Hepatocyte (in vitro differentiated cells): ENCODE measurements around the gene TMEM255A. TPM values are rescaled to one million over a fixed set of nuclear protein-coding genes. Genes with fewer than 3 reads are reported as not detected.

Experiments used
- DNase-seq: peaks from one replicate; pipeline ENCODE4 v3.0.0-alpha.2; 2016; ENCODE audit warnings: low spot score
- H2AFZ ChIP-seq: fragments of 200-600 bp; sonication (generic); 2 replicates; pipeline ENCODE4 v1.6.0; 2016; ENCODE audit warnings: antibody characterized with exemption, mild to moderate bottlenecking
- H3K27ac ChIP-seq: fragments of 200-600 bp; sonication (generic); 2 replicates; pipeline ENCODE4 v1.5.1; 2016; ENCODE audit warnings: mild to moderate bottlenecking
- H3K27me3 ChIP-seq: fragments of 200-600 bp; sonication (generic); 2 replicates; pipeline ENCODE4 v1.6.1; 2016
- H3K36me3 ChIP-seq: fragments of 200-600 bp; sonication (generic); replicated peaks from 2 replicates; pipeline ENCODE4 v1.5.1; 2016; ENCODE audit warnings: low read depth; ENCODE audit not compliant: insufficient read depth
- H3K4me1 ChIP-seq: fragments of 200-600 bp; sonication (generic); 2 replicates; pipeline ENCODE4 v1.5.1; 2016; ENCODE audit warnings: mild to moderate bottlenecking, moderate library complexity; ENCODE audit not compliant: insufficient read depth
- H3K4me2 ChIP-seq: fragments of 200-600 bp; sonication (generic); 2 replicates; pipeline ENCODE4 v1.6.0; 2016
- H3K4me3 ChIP-seq: fragments of 200-600 bp; sonication (generic); 2 replicates; pipeline ENCODE4 v1.5.1; 2016; ENCODE audit warnings: mild to moderate bottlenecking
- H3K79me2 ChIP-seq: fragments of 200-600 bp; sonication (generic); 2 replicates; pipeline ENCODE4 v1.6.0; 2017; ENCODE audit warnings: mild to moderate bottlenecking
- H3K9me2 ChIP-seq: fragments of 200-600 bp; sonication (generic); replicated peaks from 2 replicates; pipeline ENCODE4 v1.6.0; 2017; ENCODE audit warnings: mild to moderate bottlenecking; ENCODE audit not compliant: insufficient read depth
- H3K9me3 ChIP-seq: fragments of 200-600 bp; sonication (generic); 2 replicates; pipeline ENCODE4 v1.5.1; 2016; ENCODE audit warnings: low read depth, mild to moderate bottlenecking
- H4K20me1 ChIP-seq: fragments of 200-600 bp; sonication (generic); 2 replicates; pipeline ENCODE4 v1.6.0; 2016; ENCODE audit warnings: mild to moderate bottlenecking; ENCODE audit not compliant: insufficient read depth, poor library complexity, severe bottlenecking
- EZH2 ChIP-seq: fragments of 200-600 bp; sonication (generic); IDR thresholded peaks from 2 replicates; pipeline ENCODE4 v1.6.1; 2016; ENCODE audit warnings: antibody characterized with exemption, mild to moderate bottlenecking, borderline replicate concordance
- EZH2phosphoT487 ChIP-seq: fragments of 200-600 bp; sonication (generic); IDR thresholded peaks from one replicate; pipeline ENCODE4 v1.6.1; 2018; ENCODE audit warnings: antibody characterized with exemption, mild to moderate bottlenecking, low read depth, moderate library complexity; ENCODE audit not compliant: unreplicated experiment, severe bottlenecking
- WGBS: methylation state at CpG from one replicate; pipeline ENCODE4 v1.1.6; 2016; ENCODE audit warnings: low lambda C conversion rate; ENCODE audit errors: missing lambda C conversion rate; 5-methylcytosine and 5-hydroxymethylcytosine counted together
- polyA plus RNA-seq: library from polyadenylated mRNA; unstranded; fragments of >200 nt; fragmentation: Nextera tagmentation; extraction: Ambion mirVana; gene quantifications from 2 replicates; pipeline ENCODE4 v1.2.1, GENCODE V29; 2016
- total RNA-seq: library from RNA; depleted of rRNA; stranded (reverse); fragments of >200 nt; gene quantifications from 2 replicates; pipeline ENCODE4 v1.2.3, GENCODE V29; 2014
- TF ChIP-seq, protein P1 (sequence below): fragments of 200-600 bp; sonication (generic); IDR thresholded peaks from 2 replicates; pipeline ENCODE4 v1.5.1; 2016; ENCODE audit warnings: antibody characterized with exemption, mild to moderate bottlenecking; ENCODE audit not compliant: poor library complexity

The TMEM255A gene
- total and polyA plus RNA-seq, 2 experiments from 2014 or later = 0.77 to 2.2 TPM

DNA sequence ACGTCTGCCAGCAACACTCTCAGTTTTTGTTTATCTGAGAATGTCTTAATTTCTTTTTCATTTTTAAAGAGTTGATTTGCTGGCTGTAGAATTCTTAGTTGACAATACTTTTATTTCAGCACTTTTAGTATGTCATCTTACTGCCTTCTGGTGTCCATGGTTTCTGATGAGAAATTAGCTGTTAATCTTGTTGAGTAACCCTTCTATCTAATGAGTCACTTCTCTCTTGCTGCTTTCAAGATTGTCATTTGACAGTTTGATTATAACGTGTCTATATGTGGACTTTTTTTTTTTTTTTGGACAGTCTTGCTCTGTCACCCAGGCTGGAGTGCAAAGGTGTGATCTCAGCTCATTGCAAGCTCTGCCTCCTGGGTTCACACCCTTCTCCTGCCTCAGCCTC is 24.0 kb upstream of the TMEM255A start:
- H3K9me3 ChIP-seq = peaks cover 9% of the 10 kb centered on the region
- no peaks in the 10 kb centered on the region for H3K36me3 ChIP-seq
- no peaks in the 10 kb centered on the region for H3K27me3 ChIP-seq
- no peaks in the 10 kb centered on the region for H3K79me2 ChIP-seq
- H3K4me1 ChIP-seq = no peaks in the 10 kb centered on the region
- WGBS = 68% methylated on average over 2 of the region's 2 CpGs
- H3K27ac ChIP-seq = no peak overlapping the region
- H3K4me3 ChIP-seq = no peak overlapping the region
- TF ChIP-seq, protein P1, sequence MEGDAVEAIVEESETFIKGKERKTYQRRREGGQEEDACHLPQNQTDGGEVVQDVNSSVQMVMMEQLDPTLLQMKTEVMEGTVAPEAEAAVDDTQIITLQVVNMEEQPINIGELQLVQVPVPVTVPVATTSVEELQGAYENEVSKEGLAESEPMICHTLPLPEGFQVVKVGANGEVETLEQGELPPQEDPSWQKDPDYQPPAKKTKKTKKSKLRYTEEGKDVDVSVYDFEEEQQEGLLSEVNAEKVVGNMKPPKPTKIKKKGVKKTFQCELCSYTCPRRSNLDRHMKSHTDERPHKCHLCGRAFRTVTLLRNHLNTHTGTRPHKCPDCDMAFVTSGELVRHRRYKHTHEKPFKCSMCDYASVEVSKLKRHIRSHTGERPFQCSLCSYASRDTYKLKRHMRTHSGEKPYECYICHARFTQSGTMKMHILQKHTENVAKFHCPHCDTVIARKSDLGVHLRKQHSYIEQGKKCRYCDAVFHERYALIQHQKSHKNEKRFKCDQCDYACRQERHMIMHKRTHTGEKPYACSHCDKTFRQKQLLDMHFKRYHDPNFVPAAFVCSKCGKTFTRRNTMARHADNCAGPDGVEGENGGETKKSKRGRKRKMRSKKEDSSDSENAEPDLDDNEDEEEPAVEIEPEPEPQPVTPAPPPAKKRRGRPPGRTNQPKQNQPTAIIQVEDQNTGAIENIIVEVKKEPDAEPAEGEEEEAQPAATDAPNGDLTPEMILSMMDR = no peak
- no peak for TF ChIP-seq EZH2phosphoT487
- TF ChIP-seq EZH2 = no peak
- no peak for DNase-seq
- H4K20me1 ChIP-seq = no peaks in the 10 kb centered on the region
- no peak overlapping the region for H3K4me2 ChIP-seq
- H2AFZ ChIP-seq = no peak overlapping the region
- no peaks in the 10 kb centered on the region for H3K9me2 ChIP-seq

DNA sequence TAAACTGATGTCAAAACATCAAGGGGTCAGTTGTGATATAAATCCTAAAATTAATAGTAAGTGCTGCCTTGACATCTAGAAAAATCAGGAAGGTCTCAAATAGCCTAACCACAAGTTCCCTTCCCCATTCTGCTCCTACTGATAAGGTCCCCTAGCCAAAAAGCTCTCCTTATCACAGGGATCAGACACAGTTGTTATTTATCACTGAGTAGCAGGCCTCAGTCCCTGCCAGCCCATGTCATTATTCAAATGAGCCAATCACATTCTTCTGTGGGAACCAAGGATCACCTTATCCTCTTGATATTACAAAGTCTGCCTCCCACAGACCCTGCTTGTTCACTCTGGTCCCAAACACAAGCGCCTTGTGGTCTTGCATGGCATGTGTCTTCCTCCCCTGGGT is 23.3 kb upstream of the TMEM255A start:
- H3K27me3 ChIP-seq = no peaks in the 10 kb centered on the region
- no peak overlapping the region for H3K4me3 ChIP-seq
- H3K9me3 ChIP-seq = peaks cover 9% of the 10 kb centered on the region
- no peak for DNase-seq
- H3K4me1 ChIP-seq = no peaks in the 10 kb centered on the region
- no peak overlapping the region for H3K27ac ChIP-seq
- TF ChIP-seq, protein P1 = no peak
- TF ChIP-seq EZH2 = no peak
- no peak for TF ChIP-seq EZH2phosphoT487
- H3K9me2 ChIP-seq = no peaks in the 10 kb centered on the region
- no peaks in the 10 kb centered on the region for H4K20me1 ChIP-seq
- H2AFZ ChIP-seq = no peak overlapping the region
- no peaks in the 10 kb centered on the region for H3K36me3 ChIP-seq
- no peaks in the 10 kb centered on the region for H3K79me2 ChIP-seq
- WGBS = 53% methylated on average over 1 of the region's 1 CpG
- no peak overlapping the region for H3K4me2 ChIP-seq

DNA sequence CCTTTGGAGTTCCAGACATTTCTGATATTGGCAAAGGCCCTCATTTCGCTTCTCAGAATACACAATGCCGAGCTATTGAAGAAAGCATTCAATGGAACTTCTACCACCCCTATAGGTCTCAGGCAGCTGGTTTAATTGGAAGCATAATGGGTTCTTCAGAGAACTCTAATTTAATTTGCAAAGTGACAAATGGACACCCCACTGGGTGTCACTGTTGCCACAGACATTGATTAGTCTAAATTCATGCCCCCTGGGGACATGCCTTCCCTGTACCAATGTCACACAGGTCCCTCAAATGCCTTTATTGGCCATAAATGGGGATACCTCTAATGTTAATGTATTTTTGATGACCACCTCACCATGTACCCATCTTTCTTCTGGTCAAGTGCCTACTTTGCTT is 22.9 kb upstream of the TMEM255A start:
- Histone ChIP-seq H3K9me2 (no peaks in the 10 kb centered on the region), H3K9me3 (peaks cover 9% of the 10 kb centered on the region), H4K20me1 (no peaks in the 10 kb centered on the region)

More for the DNA sequence above, 22.9 kb upstream of the TMEM255A start:
- H2AFZ ChIP-seq = no peak overlapping the region
- H3K79me2 ChIP-seq = no peaks in the 10 kb centered on the region
- no peak overlapping the region for H3K4me2 ChIP-seq
- no peaks in the 10 kb centered on the region for H3K27me3 ChIP-seq
- H3K4me1 ChIP-seq = no peaks in the 10 kb centered on the region
- H3K27ac ChIP-seq = no peak overlapping the region
- no peak overlapping the region for H3K4me3 ChIP-seq
- H3K36me3 ChIP-seq = no peaks in the 10 kb centered on the region
- 15% methylated on average over 2 of the region's 2 CpGs for WGBS
- DNase-seq = no peak
- TF ChIP-seq, protein P1 = no peak
- TF ChIP-seq EZH2phosphoT487 (no peak), EZH2 (no peak)
